SU-DHL-6 (cell line): Measurements from ENCODE around the gene PRRG2.

Source experiments
- H2AFZ ChIP-seq: fragments of 200-600 bp; sonication (generic); 2 replicates; pipeline ENCODE4 v1.6.1; 2014; ENCODE audit warnings: low read depth, mild to moderate bottlenecking, moderate library complexity, mixed read lengths, antibody characterized with exemption, low read length; ENCODE audit not compliant: severe bottlenecking
- H3F3A ChIP-seq: fragments of 200-600 bp; shearing (Covaris generic); 2 replicates; pipeline ENCODE4 v1.6.0; 2016; ENCODE audit warnings: antibody characterized with exemption, mild to moderate bottlenecking; ENCODE audit not compliant: insufficient read depth
- H3K27ac ChIP-seq: fragments of 200-600 bp; sonication (generic); 2 replicates; pipeline ENCODE4 v1.5.1; 2016; ENCODE audit warnings: low read depth, mild to moderate bottlenecking, low read length, moderate library complexity, mixed read lengths
- H3K27me3 ChIP-seq: fragments of 200-600 bp; sonication (generic), shearing (Covaris generic); 2 replicates; pipeline ENCODE4 v1.6.0; 2014; ENCODE audit warnings: mild to moderate bottlenecking, low read length
- H3K36me3 ChIP-seq: fragments of 200-600 bp; sonication (generic); 2 replicates; pipeline ENCODE4 v1.6.1; 2014; ENCODE audit warnings: mild to moderate bottlenecking, low read length, mixed read lengths
- H3K4me2 ChIP-seq: fragments of 300-600, 200-600 bp; shearing (Covaris generic), sonication (generic); 2 replicates; pipeline ENCODE4 v1.6.0; 2014; ENCODE audit warnings: low read length, low read depth, mild to moderate bottlenecking; ENCODE audit not compliant: poor library complexity, severe bottlenecking
- H3K4me3 ChIP-seq: fragments of 200-600 bp; sonication (generic); 2 replicates; pipeline ENCODE4 v1.5.1; 2014; ENCODE audit warnings: antibody characterized with exemption, low read length, mild to moderate bottlenecking, mixed read lengths; ENCODE audit not compliant: insufficient read depth, poor library complexity, severe bottlenecking
- H3K79me2 ChIP-seq: fragments of 200-600 bp; sonication (generic); 2 replicates; pipeline ENCODE4 v1.6.1; 2014; ENCODE audit warnings: mild to moderate bottlenecking, low read length, moderate library complexity; ENCODE audit not compliant: insufficient read depth
- H3K9ac ChIP-seq: fragments of 200-600 bp; sonication (generic); 2 replicates; pipeline ENCODE4 v1.7.0; 2014; ENCODE audit warnings: mild to moderate bottlenecking, low read length
- H3K9me2 ChIP-seq: fragments of 200-600 bp; sonication (generic); replicated peaks from 2 replicates; pipeline ENCODE4 v1.6.1; 2014; ENCODE audit warnings: low read length; ENCODE audit not compliant: insufficient read depth
- H3K9me3 ChIP-seq: fragments of 200-600 bp; sonication (generic); 2 replicates; pipeline ENCODE4 v1.6.1; 2014; ENCODE audit warnings: low read length, mixed read lengths; ENCODE audit not compliant: insufficient read depth
- H4K20me1 ChIP-seq: fragments of 200-600 bp; sonication (generic); 2 replicates; pipeline ENCODE4 v1.6.1; 2014; ENCODE audit warnings: low read depth, mild to moderate bottlenecking, antibody characterized with exemption, low read length, moderate library complexity, mixed read lengths
- CTCF ChIP-seq: fragments of 200-600 bp; sonication (generic); IDR thresholded peaks from one replicate; pipeline ENCODE4 v1.5.1; 2017; ENCODE audit warnings: antibody characterized with exemption, mild to moderate bottlenecking, low read length, moderate library complexity; ENCODE audit not compliant: insufficient read depth, poor library complexity, severe bottlenecking
- EZH2phosphoT487 ChIP-seq: fragments of 200-600 bp; sonication (generic), shearing (Covaris generic); conservative IDR thresholded peaks from 2 replicates; pipeline ENCODE4 v1.6.1; 2018; ENCODE audit warnings: mild to moderate bottlenecking, antibody characterized with exemption, low read length, moderate library complexity, mixed read lengths

PRRG2 gene

GRCh38 chr19:49599378-49600295 lies 18.5 kb downstream of the PRRG2 start:
- TF ChIP-seq EZH2phosphoT487, result no peak
- TF ChIP-seq CTCF, result no peak
- peaks cover 32% of the 10 kb centered on the region for H3K79me2 ChIP-seq
- no peaks in the 10 kb centered on the region for H3K9me2 ChIP-seq
- no peak overlapping the region for H3K4me3 ChIP-seq
- no peak overlapping the region for H3K27ac ChIP-seq
- no peaks in the 10 kb centered on the region for H3K36me3 ChIP-seq
- H3F3A ChIP-seq, result no peaks in the 10 kb centered on the region
- H3K4me2 ChIP-seq, result no peak overlapping the region
- H3K27me3 ChIP-seq, result no peaks in the 10 kb centered on the region
- H2AFZ ChIP-seq, result no peak overlapping the region
- no peaks in the 10 kb centered on the region for H3K9me3 ChIP-seq
- no peaks in the 10 kb centered on the region for H4K20me1 ChIP-seq
- H3K9ac ChIP-seq, result no peak overlapping the region

- TF ChIP-seq CTCF (no peak), EZH2phosphoT487 (no peak)
- H3K27ac ChIP-seq, result no peak overlapping the region
- no peaks in the 10 kb centered on the region for H3F3A ChIP-seq
- H3K9me2 ChIP-seq, result no peaks in the 10 kb centered on the region
- no peaks in the 10 kb centered on the region for H3K36me3 ChIP-seq
- H3K9me3 ChIP-seq, result no peaks in the 10 kb centered on the region
- H3K9ac ChIP-seq, result no peak overlapping the region
- no peak overlapping the region for H3K4me2 ChIP-seq
- no peak overlapping the region for H3K4me3 ChIP-seq
- H3K27me3 ChIP-seq, result no peaks in the 10 kb centered on the region
- no peaks in the 10 kb centered on the region for H4K20me1 ChIP-seq
- no peak overlapping the region for H2AFZ ChIP-seq
- peaks cover 35% of the 10 kb centered on the region; the same call in 1 of the 2 replicates for H3K79me2 ChIP-seq
These were observed 20.4 kb downstream of the PRRG2 start for GRCh38 chr19:49601482-49602038.

- H4K20me1 ChIP-seq, result no peaks in the 10 kb centered on the region
- H3K9me2 ChIP-seq, result no peaks in the 10 kb centered on the region
- TF ChIP-seq CTCF (no peak), EZH2phosphoT487 (no peak)
- H3K4me3 ChIP-seq, result no peak overlapping the region
- no peaks in the 10 kb centered on the region for H3F3A ChIP-seq
- no peak overlapping the region for H3K9ac ChIP-seq
- H3K9me3 ChIP-seq, result no peaks in the 10 kb centered on the region
- no peaks in the 10 kb centered on the region for H3K27me3 ChIP-seq
- no peak overlapping the region for H3K27ac ChIP-seq
- H3K79me2 ChIP-seq, result peaks cover 41% of the 10 kb centered on the region; the same call in 1 of the 2 replicates
- no peaks in the 10 kb centered on the region for H3K36me3 ChIP-seq
- H3K4me2 ChIP-seq, result no peak overlapping the region
- H2AFZ ChIP-seq, result no peak overlapping the region
These were observed 21.7 kb downstream of the PRRG2 start for GRCh38 chr19:49602806-49603205.
